Right atrium auricular region (tissue), 2 donors: Measurements from ENCODE around the gene UMAD1. TPM values are rescaled to one million over a fixed set of nuclear protein-coding genes. Genes with fewer than 3 reads are reported as not detected.
"Not testable (repeated sequence)": the region's sequence is repeated elsewhere in the genome, so short reads cannot be mapped to it uniquely, and the experiment has no call there.

Source experiments
- DNase-seq: peaks from one replicate; pipeline ENCODE4 v3.0.0-alpha.2; 2019; ENCODE audit warnings: low spot score
- H3K27ac ChIP-seq, 2 donors: fragments of 200-600 bp; sonication (generic); 1 replicate in 1 of 2; 2 replicates in 1 of 2; pipeline ENCODE4 v1.5.1; 2016 to 2019
- H3K27me3 ChIP-seq, 2 donors: fragments of 200-600 bp; sonication (generic); one replicate each; pipeline versions ENCODE4 v1.5.1 to v1.6.0; 2017 to 2019
- H3K36me3 ChIP-seq: fragments of 200-600 bp; sonication (generic); one replicate; pipeline ENCODE4 v1.5.1; 2016
- H3K4me1 ChIP-seq, 2 donors: fragments of 200-600 bp; sonication (generic); one replicate each; pipeline versions ENCODE4 v1.5.1 to v1.6.0; 2017 to 2019
- H3K4me3 ChIP-seq, 2 donors: fragments of 200-600 bp; sonication (generic); 1 replicate in 1 of 2; 2 replicates in 1 of 2; pipeline ENCODE4 v1.5.1; 2017 to 2019; ENCODE audit warnings: mild to moderate bottlenecking in 1 of 2, moderate library complexity in 1 of 2
- H3K9me3 ChIP-seq, 2 donors: fragments of 200-600 bp; sonication (generic); one replicate each; pipeline ENCODE4 v1.5.1; 2019
- CTCF ChIP-seq, 2 donors: fragments of 200-600 bp; sonication (generic); IDR thresholded peaks; one replicate each; pipeline ENCODE4 v1.5.1; 2019; ENCODE audit warnings: antibody characterized with exemption in 2 of 2
- total RNA-seq, 2 donors: library from RNA; depleted of rRNA; stranded (reverse); fragments of >200 nt; gene quantifications; one replicate each; pipeline ENCODE4 v1.1.0, GENCODE V29; 2016

Gene UMAD1
- total RNA-seq, 2 donors from 2014 or later: 9.2 to 17.7 TPM

GRCh38 chr7:7820939-7821338 lies 180.4 kb downstream of the UMAD1 start:
- DNase-seq: no peak
- no peaks in the 10 kb centered on the region for H3K9me3 ChIP-seq
- H3K4me3 ChIP-seq: no peak overlapping the region
- H3K36me3 ChIP-seq: no peaks in the 10 kb centered on the region
- H3K4me1 ChIP-seq: no peaks in the 10 kb centered on the region
- no peaks in the 10 kb centered on the region for H3K27me3 ChIP-seq
- no peak overlapping the region for H3K27ac ChIP-seq
- TF ChIP-seq CTCF (IDR thresholded peaks at IDR 0.05): no peak

DNA sequence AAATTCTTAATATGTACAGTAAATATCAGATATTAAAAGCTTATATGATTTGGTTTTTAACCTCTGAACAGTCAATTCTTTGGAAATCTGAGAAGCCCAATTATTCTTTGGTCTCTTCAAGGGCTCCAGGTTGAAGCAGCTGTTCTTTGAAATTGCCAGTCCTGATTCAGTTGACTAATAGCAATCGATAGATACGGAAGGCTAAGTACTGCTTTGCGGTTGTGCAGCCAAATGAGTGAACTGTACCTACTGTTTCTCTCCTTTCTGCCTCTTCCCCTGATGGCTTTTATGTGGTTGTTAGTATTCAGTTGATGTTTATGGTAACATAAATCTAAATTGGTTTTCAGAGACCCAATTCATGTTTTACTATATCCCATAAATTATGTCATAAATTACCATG lies 181.0 kb downstream of the UMAD1 start:
- Histone ChIP-seq H3K4me1 (no peaks in the 10 kb centered on the region), H3K27ac (no peak overlapping the region), H3K9me3 (no peaks in the 10 kb centered on the region), H3K36me3 (no peaks in the 10 kb centered on the region), H3K27me3 (no peaks in the 10 kb centered on the region), H3K4me3 (no peak overlapping the region)
- no peak for DNase-seq
- TF ChIP-seq CTCF (IDR thresholded peaks at IDR 0.05): no peak

- not testable (repeated sequence) for H3K9me3 ChIP-seq, H3K36me3 ChIP-seq
These were observed 184.7 kb downstream of the UMAD1 start for GRCh38 chr7:7825294-7825693.

GRCh38 chr7:7829667-7830066 lies 189.1 kb downstream of the UMAD1 start:
- Histone ChIP-seq H3K4me1 (no peaks in the 10 kb centered on the region), H3K27me3 (no peaks in the 10 kb centered on the region), H3K9me3 (no peaks in the 10 kb centered on the region), H3K4me3 (no peak overlapping the region), H3K36me3 (no peaks in the 10 kb centered on the region), H3K27ac (no peak overlapping the region)
- no peak for TF ChIP-seq CTCF (IDR thresholded peaks at IDR 0.05)
- no peak for DNase-seq

More at GRCh38 chr7:7825294-7825693, 184.7 kb downstream of the UMAD1 start:
- not testable (repeated sequence) for H3K27ac ChIP-seq, H3K4me3 ChIP-seq, H3K27me3 ChIP-seq, DNase-seq, H3K4me1 ChIP-seq

- Histone ChIP-seq H3K27me3 (no peaks in the 10 kb centered on the region), H3K27ac (no peak overlapping the region), H3K4me3 (no peak overlapping the region), H3K4me1 (no peaks in the 10 kb centered on the region), H3K9me3 (no peaks in the 10 kb centered on the region), H3K36me3 (no peaks in the 10 kb centered on the region)
- no peak for DNase-seq
- TF ChIP-seq CTCF (IDR thresholded peaks at IDR 0.05): no peak
These were observed 189.7 kb downstream of the UMAD1 start for GRCh38 chr7:7830122-7830878.

GRCh38 chr7:7832518-7832917 lies 192.0 kb downstream of the UMAD1 start:
- no peak for DNase-seq
- no peaks in the 10 kb centered on the region for H3K27me3 ChIP-seq
- no peaks in the 10 kb centered on the region for H3K9me3 ChIP-seq
- no peak for TF ChIP-seq CTCF (IDR thresholded peaks at IDR 0.05)
- no peak overlapping the region for H3K4me3 ChIP-seq
- H3K36me3 ChIP-seq: no peaks in the 10 kb centered on the region
- no peak overlapping the region for H3K27ac ChIP-seq
- H3K4me1 ChIP-seq: no peaks in the 10 kb centered on the region
